Activated CD8-positive, alpha-beta T cell treated with anti-CD3 and anti-CD28 coated beads for 36 hours (primary cell): ENCODE results near the gene AIFM1. TPM values are rescaled to one million over a fixed set of nuclear protein-coding genes. Genes with fewer than 3 reads are reported as not detected.

Source experiments
- ATAC-seq: fragments of 200-7000 bp; cut with Tn5 transposase; one replicate; pipeline ENCODE4 v1.10.0; 2021; ENCODE audit warnings: mild to moderate bottlenecking, moderate library complexity
- CTCF ChIA-PET: fragments of 350-600 bp; sonication (Branson Sonifier 250); formaldehyde crosslinking; loops from one replicate; lab custom pipeline; 2021; ENCODE audit warnings: antibody characterized with exemption; lab: Charles Lee
- POLR2A ChIA-PET: fragments of 350-600 bp; sonication (Branson Sonifier 250); formaldehyde crosslinking; loops from one replicate; lab custom pipeline; 2021; ENCODE audit warnings: antibody characterized with exemption; lab: Charles Lee
- DNase-seq: peaks from one replicate; pipeline ENCODE4 v3.0.0-alpha.2; 2020
- H3K27ac Mint-ChIP-seq: one replicate; pipeline ENCODE4 v1.8.0; 2021; ENCODE audit warnings: mild to moderate bottlenecking, mixed read lengths
- H3K27me3 Mint-ChIP-seq: one replicate; pipeline ENCODE4 v1.8.0; 2021; ENCODE audit warnings: mixed read lengths
- H3K36me3 Mint-ChIP-seq: one replicate; pipeline ENCODE4 v1.8.0; 2021; ENCODE audit warnings: low read depth, mixed read lengths
- H3K4me1 Mint-ChIP-seq: one replicate; pipeline ENCODE4 v1.8.0; 2021; ENCODE audit warnings: low read depth, mixed read lengths
- H3K4me3 Mint-ChIP-seq: one replicate; pipeline ENCODE4 v1.8.0; 2021; ENCODE audit warnings: mild to moderate bottlenecking, moderate library complexity, mixed read lengths
- H3K9me3 Mint-ChIP-seq: one replicate; pipeline ENCODE4 v1.8.0; 2021; ENCODE audit warnings: mixed read lengths
- intact Hi-C: fragments of 100-400 bp; cut with micrococcal nuclease; formaldehyde crosslinking; loops from one replicate; pipeline ENCODE4 v1.10.0; 2022
- total RNA-seq, 2 experiments: library from RNA; stranded (reverse); gene quantifications; one replicate each; pipeline ENCODE4 v1.2.3, GENCODE V29; 2021
- TF ChIP-seq, protein P1 (sequence below): fragments of 200-600 bp; IDR thresholded peaks from one replicate; pipeline ENCODE4 v1.8.0; 2022; ENCODE audit warnings: antibody characterized with exemption, mild to moderate bottlenecking

Gene AIFM1
- total RNA-seq, 2 experiments from 2014 or later = 51.5 to 54.3 TPM

GRCh38 chrX:130184857-130185256 is 19.2 kb upstream of the AIFM1 start:
- H3K27me3 Mint-ChIP-seq = no peaks in the 10 kb centered on the region
- H3K27ac Mint-ChIP-seq = no peak overlapping the region
- ChIA-PET CTCF (interaction anchor here (1.0 kb wide), 1 partner anchor 105 kb away, joined by 3 read pairs; no protein-coding TSS in a partner anchor), POLR2A (no interaction called here)
- no peaks in the 10 kb centered on the region for H3K9me3 Mint-ChIP-seq
- peaks cover 19% of the 10 kb centered on the region for H3K4me1 Mint-ChIP-seq
- H3K4me3 Mint-ChIP-seq = no peak overlapping the region
- ATAC-seq = no peak
- intact Hi-C loops = no loop called here
- peaks cover 7% of the 10 kb centered on the region for H3K36me3 Mint-ChIP-seq
- TF ChIP-seq, protein P1, sequence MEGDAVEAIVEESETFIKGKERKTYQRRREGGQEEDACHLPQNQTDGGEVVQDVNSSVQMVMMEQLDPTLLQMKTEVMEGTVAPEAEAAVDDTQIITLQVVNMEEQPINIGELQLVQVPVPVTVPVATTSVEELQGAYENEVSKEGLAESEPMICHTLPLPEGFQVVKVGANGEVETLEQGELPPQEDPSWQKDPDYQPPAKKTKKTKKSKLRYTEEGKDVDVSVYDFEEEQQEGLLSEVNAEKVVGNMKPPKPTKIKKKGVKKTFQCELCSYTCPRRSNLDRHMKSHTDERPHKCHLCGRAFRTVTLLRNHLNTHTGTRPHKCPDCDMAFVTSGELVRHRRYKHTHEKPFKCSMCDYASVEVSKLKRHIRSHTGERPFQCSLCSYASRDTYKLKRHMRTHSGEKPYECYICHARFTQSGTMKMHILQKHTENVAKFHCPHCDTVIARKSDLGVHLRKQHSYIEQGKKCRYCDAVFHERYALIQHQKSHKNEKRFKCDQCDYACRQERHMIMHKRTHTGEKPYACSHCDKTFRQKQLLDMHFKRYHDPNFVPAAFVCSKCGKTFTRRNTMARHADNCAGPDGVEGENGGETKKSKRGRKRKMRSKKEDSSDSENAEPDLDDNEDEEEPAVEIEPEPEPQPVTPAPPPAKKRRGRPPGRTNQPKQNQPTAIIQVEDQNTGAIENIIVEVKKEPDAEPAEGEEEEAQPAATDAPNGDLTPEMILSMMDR = no peak
- DNase-seq = no peak

GRCh38 chrX:130184168-130184567 is 18.5 kb upstream of the AIFM1 start:
- H3K36me3 Mint-ChIP-seq = peaks cover 12% of the 10 kb centered on the region
- TF ChIP-seq, protein P1 = no peak
- no peaks in the 10 kb centered on the region for H3K27me3 Mint-ChIP-seq
- ChIA-PET CTCF (interaction anchor here (1.0 kb wide), 1 partner anchor 105 kb away, joined by 3 read pairs; no protein-coding TSS in a partner anchor), POLR2A (no interaction called here)
- intact Hi-C loops = no loop called here
- H3K4me1 Mint-ChIP-seq = peaks cover 25% of the 10 kb centered on the region
- peak overlapping the region; percentile 42 for H3K27ac Mint-ChIP-seq
- DNase-seq = no peak
- H3K9me3 Mint-ChIP-seq = no peaks in the 10 kb centered on the region
- H3K4me3 Mint-ChIP-seq = no peak overlapping the region
- ATAC-seq = no peak

DNA sequence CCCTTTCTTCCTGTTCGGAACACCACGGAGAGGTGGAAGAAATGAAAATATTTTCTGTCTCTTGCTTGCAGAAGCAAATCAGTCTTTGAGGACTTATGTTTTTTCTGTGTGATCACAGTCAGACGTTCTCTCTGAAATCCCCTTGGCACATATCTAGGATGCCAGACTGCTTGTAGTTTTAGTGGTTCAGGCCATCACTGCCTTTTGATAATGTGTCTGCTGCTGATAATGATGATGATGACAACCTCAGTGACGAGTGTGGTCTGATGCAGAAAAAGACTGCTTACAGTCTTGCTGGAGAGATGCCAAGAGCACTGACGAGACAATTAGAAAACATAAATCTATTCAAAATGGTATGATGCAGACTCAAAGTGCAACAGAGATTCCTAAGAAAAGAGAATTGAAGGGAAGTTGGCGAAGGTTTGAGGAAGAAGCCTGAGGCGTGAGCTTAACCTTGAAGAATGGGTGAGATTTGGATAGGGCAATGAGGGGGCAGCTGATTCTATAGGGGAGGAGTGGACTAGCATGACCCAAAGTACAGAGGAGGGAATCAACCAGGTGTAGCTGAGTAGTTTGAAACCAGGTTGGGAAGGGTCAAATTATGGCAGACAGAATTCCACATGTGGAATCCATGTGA is 14.1 kb upstream of the AIFM1 start:
- ChIA-PET POLR2A (no interaction called here), CTCF (interaction anchor here (1.0 kb wide), 1 partner anchor 12 kb away, joined by 3 read pairs; no protein-coding TSS in a partner anchor)
- Mint-ChIP-seq H3K27ac (peak overlapping the region; percentile 78), H3K27me3 (no peaks in the 10 kb centered on the region), H3K36me3 (peaks cover 34% of the 10 kb centered on the region), H3K4me1 (peaks cover 46% of the 10 kb centered on the region), H3K9me3 (no peaks in the 10 kb centered on the region), H3K4me3 (no peak overlapping the region)
- TF ChIP-seq, protein P1 = no peak
- no peak for DNase-seq
- intact Hi-C loops = no loop called here
- peak; percentile 57 for ATAC-seq

DNA sequence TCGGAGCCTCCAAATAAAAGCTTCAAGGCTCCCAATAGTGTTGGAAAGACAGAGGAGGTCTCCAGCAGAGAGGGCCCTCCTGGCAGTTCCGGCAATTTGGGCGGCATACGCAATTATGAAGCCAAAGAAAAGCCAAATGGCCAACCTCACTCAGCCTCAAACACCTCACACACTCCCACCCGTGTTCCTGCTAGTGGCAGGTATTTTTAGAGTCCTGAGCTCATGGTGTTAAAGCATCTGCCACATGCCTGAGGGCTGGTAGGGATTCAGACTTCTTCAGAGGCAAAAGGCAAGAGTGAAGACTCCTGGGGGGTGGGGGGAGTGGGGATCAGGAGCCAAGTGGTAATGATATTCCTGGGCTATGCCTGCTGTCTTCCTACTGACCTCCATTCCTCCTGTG is 13.5 kb upstream of the AIFM1 start:
- no peak overlapping the region for H3K4me3 Mint-ChIP-seq
- H3K27ac Mint-ChIP-seq = peak overlapping the region; percentile 78
- DNase-seq (no peak), ATAC-seq (no peak)
- intact Hi-C loops = no loop called here
- POLR2A ChIA-PET = no interaction called here
- H3K36me3 Mint-ChIP-seq = peaks cover 34% of the 10 kb centered on the region
- no peaks in the 10 kb centered on the region for H3K9me3 Mint-ChIP-seq
- H3K4me1 Mint-ChIP-seq = peaks cover 48% of the 10 kb centered on the region
- H3K27me3 Mint-ChIP-seq = no peaks in the 10 kb centered on the region
- TF ChIP-seq, protein P1 = no peak
- CTCF ChIA-PET = interaction anchor here (1.0 kb wide), 1 partner anchor 12 kb away, joined by 3 read pairs; no protein-coding TSS in a partner anchor

DNA sequence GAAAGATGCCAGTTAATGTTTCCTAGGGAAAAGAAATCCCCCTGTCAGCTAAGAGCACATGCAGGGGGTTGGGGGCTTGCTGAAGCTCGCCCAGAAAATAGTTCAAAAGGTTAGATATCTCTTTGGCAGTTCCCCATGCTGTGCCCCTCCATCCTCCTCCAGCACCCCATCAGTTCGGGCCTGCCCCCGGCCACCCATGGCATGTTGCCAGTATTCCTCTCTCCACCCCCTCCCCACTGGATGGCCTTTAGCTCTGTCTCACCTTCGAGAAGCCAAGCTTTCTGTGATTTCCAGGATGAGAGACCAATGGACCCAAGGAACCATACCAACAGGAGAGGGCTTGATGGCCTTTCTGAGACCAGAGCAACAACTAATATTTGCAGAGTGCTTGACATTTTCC is 11.3 kb upstream of the AIFM1 start:
- Mint-ChIP-seq H3K9me3 (no peaks in the 10 kb centered on the region), H3K4me3 (no peak overlapping the region), H3K27ac (peak overlapping the region; percentile 56), H3K4me1 (peaks cover 45% of the 10 kb centered on the region), H3K36me3 (peaks cover 36% of the 10 kb centered on the region), H3K27me3 (no peaks in the 10 kb centered on the region)
- no peak for ATAC-seq
- DNase-seq = no peak
- TF ChIP-seq, protein P1 = no peak
- intact Hi-C loops = no loop called here
- ChIA-PET POLR2A (interaction anchor here (1.3 kb wide), 1 partner anchor 68 kb away, joined by 3 read pairs; no protein-coding TSS in a partner anchor), CTCF (interaction anchor here (1.0 to 2.1 kb wide), 5 partner anchors 15 to 116 kb away, joined by 3 to 8 read pairs (median 3); no protein-coding TSS in a partner anchor)
